ENCODE data around the gene SH3RF2.

DNA sequence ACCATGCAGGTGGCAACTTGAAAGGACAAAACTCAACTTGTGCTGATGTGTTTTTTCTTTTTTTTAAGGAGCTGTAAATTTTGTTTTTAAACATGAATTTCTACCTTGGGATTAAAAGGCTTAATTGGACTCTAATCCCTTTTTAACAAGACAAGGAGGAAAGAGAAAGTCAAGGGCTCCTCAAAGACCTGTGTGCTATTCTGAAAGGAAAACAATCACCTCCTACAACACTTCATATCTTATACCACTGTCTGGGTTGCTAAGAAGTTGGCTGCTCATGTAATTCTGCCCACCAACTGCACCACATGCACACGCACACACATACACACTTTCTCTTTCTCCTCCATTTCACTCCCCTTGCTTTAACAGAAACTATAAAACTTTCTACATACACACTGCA is 78.6 kb downstream of the SH3RF2 start:
- TF ChIP-seq, protein P1, sequence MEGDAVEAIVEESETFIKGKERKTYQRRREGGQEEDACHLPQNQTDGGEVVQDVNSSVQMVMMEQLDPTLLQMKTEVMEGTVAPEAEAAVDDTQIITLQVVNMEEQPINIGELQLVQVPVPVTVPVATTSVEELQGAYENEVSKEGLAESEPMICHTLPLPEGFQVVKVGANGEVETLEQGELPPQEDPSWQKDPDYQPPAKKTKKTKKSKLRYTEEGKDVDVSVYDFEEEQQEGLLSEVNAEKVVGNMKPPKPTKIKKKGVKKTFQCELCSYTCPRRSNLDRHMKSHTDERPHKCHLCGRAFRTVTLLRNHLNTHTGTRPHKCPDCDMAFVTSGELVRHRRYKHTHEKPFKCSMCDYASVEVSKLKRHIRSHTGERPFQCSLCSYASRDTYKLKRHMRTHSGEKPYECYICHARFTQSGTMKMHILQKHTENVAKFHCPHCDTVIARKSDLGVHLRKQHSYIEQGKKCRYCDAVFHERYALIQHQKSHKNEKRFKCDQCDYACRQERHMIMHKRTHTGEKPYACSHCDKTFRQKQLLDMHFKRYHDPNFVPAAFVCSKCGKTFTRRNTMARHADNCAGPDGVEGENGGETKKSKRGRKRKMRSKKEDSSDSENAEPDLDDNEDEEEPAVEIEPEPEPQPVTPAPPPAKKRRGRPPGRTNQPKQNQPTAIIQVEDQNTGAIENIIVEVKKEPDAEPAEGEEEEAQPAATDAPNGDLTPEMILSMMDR (IDR thresholded peaks at IDR 0.05; ENCODE audit: low read length) = no peak
- no peak for TF ChIP-seq EZH2 (IDR thresholded peaks at IDR 0.05; ENCODE audit: borderline replicate concordance, low read length)

Measured in OCI-LY1 (cell line).